GM21360 (cell line): ENCODE data around the gene PPARG.

Experiments used
- ATAC-seq: cut with Tn5 transposase; IDR thresholded peaks from one replicate; pipeline ENCODE4 v1.9.1; 2021; ENCODE audit warnings: mild to moderate bottlenecking, moderate library complexity; ENCODE audit not compliant: unreplicated experiment

Gene PPARG

DNA sequence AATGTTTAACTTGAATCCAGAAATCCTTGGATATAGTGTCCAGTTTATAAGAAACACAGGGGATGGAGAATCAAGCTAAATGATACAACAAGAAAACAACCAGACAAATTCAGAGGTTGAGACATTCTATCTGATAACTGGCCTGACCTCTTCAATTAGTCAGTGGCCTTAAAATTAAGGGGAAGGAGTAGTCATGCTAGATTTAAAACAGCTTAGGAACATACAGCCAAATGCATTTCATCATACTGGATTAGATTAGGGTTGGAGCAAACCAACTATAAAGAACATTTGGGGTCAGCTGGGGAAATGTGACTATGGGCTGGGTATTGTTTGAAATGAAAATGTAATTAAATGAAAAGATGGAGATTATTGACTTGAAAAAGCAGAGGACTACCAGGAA lies 53.3 kb downstream of the PPARG start:
- no peak for ATAC-seq

DNA sequence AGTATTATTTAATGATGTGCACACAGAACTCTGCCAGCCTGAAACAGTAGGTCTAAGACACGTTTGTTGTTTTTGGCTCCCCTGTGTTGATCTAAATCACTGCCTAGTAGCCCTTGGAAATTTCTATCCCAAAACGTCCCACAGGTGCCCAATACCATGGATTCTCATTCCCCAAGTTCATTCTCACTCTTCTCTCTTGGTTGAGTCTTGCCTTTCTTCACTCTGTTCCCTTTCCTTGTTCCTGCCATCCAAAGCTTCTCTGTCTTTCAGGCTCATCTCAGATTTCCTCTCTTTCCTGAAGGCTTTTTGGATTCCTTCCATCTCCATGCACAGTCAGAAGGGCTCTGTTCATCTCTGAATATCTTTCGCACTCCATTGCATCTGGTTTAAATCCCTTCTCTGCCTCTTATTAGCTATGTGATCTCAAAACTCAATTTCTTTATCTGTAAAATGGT lies 54.2 kb downstream of the PPARG start:
- no peak for ATAC-seq

DNA sequence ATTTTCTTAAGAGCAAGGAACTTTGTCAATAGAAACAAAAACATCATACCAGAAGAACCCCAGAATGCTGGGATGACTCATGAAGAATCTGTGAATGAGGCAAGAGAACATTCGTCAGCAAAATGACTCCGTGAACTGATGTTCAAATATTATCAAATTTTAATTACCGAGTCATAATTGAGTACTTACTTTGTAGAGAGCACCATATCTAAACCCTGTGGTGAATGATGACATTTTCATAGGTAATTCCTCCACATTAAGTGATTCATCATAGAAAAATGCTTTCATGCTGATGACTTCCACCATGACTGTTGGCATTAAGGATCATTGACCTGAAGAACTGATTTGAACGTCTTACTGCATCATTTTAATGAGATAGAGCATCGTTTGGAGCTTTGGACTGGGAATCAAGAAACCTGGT lies 56.3 kb downstream of the PPARG start:
- ATAC-seq: no peak

DNA sequence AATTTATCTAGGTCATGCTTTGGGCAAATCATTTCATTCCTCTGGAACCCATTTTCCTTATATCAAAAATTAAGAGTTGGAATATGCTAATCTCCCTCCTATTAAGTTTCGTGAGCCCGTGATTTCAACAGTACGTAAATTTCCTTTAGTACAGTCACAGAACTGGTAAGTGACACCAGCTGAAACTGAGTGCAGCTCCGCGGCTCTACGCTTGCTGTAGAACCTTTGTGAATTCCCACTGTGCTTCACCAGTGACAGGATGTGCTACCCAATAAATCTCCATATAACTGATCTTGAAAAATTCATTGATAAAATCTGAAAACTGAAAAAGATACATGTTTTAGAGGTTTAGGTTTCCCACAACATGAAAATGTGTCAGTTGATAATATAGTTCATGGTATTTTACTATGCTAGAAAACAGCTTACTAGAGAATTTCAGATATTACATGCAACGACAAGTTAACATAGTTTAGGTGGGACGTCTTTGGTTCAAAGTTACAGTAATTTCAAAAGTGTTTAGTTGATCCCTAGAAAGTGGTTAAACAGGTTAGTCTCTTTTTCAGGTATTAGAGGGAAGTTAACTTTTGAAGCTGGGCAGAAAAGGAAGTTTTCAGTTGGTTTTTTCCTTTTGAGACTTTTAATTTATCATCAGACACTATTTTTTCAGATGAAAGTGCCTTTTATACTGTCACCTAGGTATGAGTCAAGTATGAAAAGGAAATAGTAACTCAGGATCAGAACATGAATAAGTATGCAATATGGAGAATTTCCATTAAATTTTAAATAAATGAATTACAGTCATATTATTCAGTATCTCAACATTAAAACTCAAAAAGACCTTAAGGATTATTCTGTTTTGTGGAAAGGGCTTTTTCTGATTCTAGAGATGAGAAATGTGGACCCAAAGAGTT lies 57.0 kb downstream of the PPARG start:
- ATAC-seq: no peak

DNA sequence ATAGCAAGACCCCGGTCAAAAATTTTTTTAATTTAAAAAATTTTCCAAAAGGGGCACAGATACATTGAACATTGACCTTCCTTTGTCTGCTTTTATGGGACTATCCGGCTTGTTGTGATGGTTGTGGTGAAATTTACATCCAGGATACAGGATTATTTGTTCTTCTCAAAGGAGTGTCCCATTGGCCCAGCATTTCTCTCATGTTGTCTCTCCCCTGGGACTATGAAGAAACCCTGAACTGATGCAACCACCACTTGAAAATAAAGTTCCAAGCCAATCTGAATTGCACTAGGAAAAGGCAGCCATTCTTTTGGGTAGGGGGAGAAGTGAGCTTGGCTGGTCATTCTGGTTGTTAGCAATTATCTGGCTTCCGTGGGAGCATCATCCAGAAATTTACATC lies 58.4 kb downstream of the PPARG start:
- ATAC-seq: no peak

DNA sequence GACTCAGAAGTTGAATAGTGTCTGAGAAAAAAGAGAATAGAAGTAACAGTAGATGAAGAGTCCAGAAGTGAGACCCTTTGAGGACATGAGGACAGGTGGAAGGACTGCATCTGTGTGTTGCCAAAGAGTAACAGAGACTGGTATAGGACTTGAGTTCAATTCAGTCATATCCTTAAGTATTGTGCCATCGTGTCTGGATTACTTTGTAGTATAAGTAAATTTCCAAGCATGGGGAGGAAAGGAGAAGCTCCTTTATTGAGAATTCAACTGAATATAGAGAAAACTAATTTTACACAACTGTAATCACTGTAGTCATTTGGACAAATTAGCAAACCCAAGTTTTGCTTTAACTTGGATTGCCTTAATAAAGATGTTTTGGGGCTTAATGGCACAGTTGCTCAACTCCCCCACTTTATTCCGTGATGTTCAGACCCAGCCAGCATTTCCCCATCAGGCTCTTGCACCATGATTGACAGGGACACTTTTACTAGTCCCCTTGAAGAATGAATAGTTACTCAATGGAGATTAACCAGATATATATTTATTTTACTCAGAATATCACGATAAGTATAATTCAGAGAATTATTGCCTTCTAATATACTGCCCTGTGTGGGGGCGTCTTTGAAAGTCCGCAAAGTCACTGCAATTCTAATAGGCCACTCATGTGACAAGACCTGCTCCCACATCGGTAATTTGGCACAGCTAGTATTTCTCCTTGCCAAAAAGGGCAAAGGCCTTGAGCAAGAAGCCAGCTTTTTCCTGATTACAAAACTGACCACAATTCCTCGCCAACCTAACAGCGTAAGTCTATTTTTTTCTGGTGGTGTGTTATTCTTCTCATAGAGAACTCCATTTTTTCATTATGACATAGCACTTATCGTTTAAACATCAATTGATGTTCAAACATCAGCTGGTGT lies 61.3 kb downstream of the PPARG start:
- ATAC-seq: no peak

DNA sequence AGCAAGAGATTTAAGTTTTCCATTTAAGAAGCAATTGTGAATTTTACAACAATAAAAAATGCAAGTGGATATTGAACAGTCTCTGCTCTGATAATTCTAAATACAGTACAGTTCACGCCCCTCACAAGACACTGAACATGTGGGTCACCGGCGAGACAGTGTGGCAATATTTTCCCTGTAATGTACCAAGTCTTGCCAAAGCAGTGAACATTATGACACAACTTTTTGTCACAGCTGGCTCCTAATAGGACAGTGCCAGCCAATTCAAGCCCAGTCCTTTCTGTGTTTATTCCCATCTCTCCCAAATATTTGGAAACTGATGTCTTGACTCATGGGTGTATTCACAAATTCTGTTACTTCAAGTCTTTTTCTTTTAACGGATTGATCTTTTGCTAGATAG lies 62.3 kb downstream of the PPARG start:
- ATAC-seq: no peak

DNA sequence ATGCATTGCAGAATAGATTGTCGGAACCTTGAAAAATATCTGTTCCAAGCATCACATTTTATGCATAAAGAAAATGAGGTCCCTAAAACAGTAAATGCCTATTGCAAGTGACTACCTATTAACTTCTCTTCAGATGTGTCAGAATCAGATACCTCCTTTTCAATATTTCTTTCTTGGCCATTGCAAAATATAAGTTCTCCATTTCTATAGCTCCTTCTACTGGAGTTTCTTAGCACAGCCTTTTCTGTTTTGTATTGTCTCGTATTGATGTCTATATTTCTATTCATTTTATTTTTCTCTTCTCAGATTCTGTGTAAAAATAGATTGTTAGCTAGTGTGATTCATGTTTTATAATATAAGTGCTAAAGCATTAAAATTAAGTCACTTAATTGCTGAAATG lies 63.4 kb downstream of the PPARG start:
- ATAC-seq: no peak

DNA sequence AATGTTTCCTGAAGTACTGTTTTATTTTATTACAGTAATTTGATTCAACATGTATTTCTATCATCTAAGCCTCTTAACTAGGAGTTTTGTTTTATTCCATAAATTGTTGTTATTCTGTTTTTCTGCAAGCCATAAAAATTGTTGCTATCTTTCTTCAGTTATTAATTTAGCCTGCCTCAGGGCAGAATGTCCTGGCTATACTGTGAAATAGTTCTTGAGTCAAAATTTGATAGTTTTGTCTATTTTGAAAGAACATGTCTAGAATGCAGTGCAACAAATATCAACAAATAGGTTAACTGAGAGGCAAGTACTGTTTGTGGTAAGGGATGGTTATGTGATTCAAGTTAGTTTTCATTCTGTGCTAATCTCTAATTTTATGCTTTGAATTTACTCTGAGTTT lies 63.9 kb downstream of the PPARG start:
- ATAC-seq: no peak

DNA sequence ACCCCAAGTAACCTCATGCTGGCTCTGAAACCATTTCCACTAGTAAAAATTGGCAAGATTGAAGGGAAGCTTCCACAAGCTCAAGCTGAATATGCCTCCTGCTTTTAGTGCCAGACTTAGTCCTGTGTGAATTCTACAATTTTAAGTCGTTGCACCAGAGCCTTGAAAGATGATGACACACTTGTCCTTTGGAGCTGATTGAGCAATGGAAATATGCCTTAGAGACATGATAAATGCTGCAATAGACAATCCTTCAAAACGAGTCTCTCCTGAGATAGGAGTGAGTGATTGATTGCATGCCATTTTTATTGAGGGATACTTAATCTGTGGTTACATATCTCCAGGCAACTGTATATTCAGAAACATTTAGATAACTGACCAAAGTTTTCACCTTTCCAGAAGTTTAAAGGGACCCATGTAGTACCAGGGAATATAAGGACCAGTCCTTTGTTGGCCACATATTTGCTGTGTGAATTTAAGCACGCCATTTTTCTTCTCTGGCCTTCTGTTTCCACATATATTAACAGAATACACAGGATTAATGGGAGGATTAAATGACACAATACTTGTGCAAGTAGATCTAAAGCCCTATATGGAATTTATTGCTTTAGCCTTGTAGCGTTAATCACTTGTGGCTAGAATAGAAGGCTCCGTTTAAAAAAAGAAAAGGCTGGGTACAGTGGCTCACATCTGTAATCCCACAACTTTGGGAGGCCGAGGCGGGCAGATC lies 65.1 kb downstream of the PPARG start:
- no peak for ATAC-seq

DNA sequence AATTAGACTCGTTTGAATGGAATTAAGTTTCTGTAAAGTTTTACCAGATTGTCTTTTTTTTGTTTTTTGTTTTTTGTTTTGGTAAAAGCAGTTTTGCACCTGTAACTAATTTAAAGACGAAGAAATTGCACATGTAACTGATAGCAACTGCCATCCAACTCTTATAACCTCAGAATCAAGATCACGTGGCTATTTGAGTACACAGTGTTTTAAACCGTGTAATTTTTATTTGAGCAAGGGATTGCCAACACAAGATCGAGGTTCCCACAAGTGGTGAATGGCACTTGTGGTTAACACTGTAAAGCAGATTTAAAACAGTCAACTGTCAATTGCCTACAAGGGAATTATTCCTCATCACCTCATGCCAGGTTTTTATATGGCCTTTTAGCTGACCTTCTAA lies 67.3 kb downstream of the PPARG start:
- ATAC-seq: no peak

DNA sequence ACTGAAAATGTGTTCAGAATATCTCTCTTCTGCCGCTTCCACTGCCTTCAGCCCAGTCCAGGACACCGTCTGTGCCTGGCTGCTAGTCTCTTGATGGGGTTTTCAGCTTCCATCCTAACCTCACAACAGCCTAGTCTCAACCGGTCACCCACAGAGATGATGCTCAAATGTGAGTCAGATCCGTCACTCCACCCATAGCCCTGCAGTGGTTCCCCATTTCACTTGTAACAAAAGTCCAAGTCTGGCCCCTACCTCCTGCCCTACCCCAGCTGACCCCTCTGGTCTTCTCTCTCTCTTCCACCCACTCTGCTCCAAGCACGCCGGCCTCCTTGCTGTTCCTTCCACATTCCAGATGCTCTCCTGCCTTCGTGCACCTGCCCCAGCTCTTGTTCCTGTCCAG lies 68.1 kb downstream of the PPARG start:
- ATAC-seq: no peak

DNA sequence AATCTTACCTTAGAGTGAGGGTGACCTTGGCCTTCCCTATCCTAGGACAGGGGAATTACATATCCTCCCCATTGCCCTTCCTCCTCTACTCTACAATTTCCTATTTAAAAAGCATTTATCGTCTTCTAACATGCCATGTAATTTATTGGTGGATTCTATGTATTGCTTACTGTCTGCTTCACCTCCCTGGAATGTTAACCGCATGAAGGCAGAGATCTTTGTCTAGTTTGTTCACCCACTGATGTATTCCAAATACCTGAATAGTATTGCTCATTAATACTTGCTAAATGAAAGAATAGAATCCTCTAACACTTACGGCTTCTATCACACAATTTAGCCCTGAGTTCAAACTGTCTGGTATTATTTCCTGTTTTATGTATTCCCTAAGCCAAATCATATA lies 68.6 kb downstream of the PPARG start:
- no peak for ATAC-seq

DNA sequence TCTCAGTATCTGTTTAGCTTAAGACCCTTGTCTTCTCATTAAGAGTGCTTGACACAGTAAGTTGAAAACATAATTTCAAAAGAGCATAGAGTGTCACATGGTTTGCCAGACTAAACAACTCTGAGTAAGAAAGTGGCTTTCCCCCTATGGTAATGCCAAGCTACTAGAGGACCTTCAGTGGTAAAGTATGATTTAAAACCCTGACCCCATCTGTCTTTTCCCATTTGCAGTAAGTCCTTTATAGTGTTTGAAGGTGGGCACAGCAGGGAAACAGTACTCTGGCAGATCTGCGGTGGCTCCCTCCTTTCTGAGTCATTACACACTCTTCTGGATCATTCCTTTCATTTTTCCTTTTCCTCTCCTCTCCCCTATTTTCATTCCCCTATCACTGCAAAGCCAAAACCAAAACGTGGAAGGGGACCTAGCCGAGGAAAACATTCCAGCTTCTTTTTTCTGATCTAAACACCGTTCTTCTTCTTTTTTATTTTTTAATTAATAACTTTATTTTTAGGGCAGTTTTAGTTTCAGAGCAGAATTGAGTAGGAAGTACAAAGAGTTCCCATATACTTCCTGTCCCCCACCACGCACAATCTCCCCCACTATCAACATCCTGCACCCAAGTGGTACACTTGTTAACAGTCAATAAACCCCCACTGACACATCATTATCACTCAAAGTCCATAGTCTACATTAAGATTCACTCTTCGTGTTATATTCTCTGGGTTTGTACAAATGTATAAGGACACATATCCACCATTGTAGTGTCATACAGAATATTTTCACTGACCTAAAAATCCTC lies 74.7 kb downstream of the PPARG start:
- ATAC-seq: no peak

DNA sequence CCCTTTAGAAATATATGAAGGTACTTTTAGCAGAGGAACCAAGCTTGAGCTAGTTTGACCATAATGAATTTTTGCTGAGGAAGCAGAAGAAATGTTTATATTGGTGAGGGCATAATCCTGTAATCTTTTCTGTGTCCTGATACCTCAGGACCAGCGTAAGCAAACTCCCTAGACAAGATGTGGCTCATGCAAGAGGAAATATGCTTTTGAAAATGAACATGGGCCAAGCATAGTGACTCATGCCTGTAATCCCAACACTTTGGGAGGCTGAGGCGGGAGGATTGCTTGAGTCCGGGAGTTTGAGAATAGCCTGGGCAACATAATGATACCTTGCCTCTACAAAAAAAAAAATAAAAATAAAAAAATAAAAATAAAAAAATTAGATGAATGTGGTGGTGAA lies 78.5 kb downstream of the PPARG start:
- ATAC-seq: no peak

DNA sequence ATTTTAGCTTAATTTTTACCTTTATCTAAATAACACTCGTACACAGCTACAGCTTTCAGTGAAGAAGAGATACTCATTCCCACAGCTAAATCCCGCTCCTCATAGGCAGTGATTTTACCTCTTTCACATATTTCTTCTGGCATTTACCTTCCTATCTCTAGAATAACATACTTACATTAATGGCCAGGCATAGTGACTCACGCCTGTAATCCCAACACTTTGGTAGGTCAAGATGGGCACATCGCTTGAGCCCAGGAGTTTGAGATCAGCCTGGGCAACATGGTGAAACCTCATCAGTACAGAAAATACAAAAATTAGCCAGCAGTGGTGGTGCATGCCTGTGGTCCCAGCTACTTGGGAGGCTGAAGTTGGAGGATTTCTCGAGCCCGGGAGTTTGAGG lies 80.2 kb downstream of the PPARG start:
- no peak for ATAC-seq

DNA sequence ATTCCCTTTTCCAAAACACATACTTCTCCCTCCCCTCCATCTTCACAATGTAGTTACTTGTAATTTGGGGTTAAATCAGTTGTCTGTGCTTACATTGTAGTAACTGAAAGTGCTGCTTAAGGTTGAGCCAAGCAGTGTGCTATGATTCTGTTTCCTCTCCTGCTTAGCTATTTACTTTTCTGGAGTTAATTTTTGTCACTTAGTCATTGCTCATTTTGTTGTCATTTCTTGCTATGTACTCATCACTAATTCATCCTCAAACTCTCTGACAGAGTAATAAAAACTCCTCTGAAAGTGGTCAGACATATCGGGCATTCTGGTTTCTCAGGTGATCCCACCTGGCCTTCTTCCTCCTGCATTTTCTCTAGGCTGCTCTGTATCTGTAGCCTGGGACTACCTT lies 80.7 kb downstream of the PPARG start:
- ATAC-seq: no peak

DNA sequence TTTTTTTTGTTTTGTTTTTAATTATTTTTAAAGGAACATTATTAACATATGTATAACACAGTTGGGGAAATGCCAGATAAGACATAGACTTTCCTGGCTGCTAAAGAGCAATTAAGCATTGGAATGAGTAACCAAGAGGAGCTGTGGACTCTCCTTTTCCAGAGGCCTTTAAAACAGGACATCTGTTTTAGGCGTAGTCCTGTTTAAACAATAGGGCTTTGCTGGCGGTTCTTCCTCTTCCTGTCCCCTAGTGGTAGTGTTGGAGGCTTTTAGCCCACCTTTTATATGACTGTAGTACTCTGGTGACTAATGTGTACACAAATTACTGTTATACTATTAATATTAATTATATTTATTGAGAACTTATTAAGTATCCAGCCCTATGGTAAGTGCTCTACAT lies 81.9 kb downstream of the PPARG start:
- ATAC-seq: no peak

DNA sequence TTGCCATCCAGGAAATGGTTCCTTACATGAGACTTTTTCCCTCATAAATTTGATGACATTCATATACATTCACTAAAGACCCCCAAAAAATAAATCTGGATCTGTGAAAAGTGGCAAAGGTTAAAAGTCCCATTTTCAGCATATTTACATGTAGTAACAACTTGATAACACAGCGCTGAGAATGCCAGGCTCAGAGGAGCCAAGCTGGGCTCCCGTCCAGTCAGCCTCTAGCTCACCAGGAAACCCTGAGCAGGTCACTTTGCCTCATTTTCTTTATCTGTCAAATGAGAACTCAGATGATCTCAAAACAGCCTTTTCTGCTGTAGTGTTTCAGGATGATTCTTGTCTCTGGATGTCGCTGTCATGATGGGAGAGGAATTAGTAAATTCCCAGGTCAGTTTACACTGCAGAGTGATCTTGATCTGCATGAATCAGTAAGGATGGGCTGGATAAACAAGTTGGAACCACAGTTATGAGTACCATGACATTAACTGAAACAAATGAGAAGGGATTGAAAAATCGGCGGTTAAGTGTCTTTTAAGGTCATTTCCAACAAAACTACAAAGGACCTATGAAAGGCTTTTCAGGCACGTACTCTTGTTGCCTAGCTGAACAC lies 82.8 kb downstream of the PPARG start:
- no peak for ATAC-seq

DNA sequence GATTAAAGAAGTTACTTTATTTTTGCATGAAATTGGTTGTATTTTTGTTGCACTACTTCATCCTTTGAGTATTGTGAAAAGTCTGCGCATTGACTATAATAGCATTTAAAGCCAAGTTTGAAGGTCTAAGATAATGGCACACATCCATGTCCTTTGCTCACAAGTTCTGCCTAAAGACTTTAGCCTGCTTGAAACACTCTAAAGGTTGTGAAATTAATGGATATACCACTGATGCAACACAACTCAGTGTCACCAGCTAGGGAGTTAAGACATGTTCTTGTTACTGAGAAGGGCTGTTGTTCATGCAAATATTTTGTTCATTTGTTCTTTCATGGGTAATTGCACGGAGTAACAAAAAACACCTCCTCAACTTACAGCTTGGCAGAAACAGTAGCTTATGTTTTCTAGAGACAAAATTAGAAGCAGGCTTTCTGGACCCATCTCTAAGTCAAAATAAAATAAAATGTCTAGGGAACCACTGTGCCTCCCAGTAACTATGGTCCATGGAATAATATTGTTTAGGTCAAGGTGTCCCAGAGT lies 83.9 kb downstream of the PPARG start:
- no peak for ATAC-seq
